Tibial nerve (tissue), 4 donors: ENCODE measurements around the gene ARPC2. TPM values are rescaled to one million over a fixed set of nuclear protein-coding genes. Genes with fewer than 3 reads are reported as not detected.

Experiments used
- DNase-seq, 2 donors: peaks; one replicate each; pipeline ENCODE4 v3.0.0-alpha.2; 2019; ENCODE audit warnings: low spot score in 2 of 2
- H3K27ac ChIP-seq, 4 donors: fragments of 200-600 bp; sonication (generic) in 3 of 4; one replicate each; pipeline ENCODE4 v1.5.1; 2017 to 2019; ENCODE audit warnings: mild to moderate bottlenecking in 1 of 4
- H3K27me3 ChIP-seq, 2 donors: fragments of 200-600 bp; sonication (generic) in 1 of 2; one replicate each; pipeline versions ENCODE4 v1.5.1 to v1.6.0; 2017 to 2019
- H3K36me3 ChIP-seq, 3 donors: fragments of 200-600 bp; sonication (generic); one replicate each; pipeline ENCODE4 v1.5.1; 2018 to 2019
- H3K4me1 ChIP-seq, 4 donors: fragments of 200-600 bp; sonication (generic) in 3 of 4; one replicate each; pipeline ENCODE4 v1.5.1; 2017 to 2019
- H3K4me3 ChIP-seq, 4 donors: fragments of 200-600 bp; sonication (generic) in 3 of 4; one replicate each; pipeline ENCODE4 v1.5.1; 2017 to 2019; ENCODE audit warnings: mild to moderate bottlenecking in 1 of 4, moderate library complexity in 1 of 4
- H3K9me3 ChIP-seq, 4 donors: fragments of 200-600 bp; sonication (generic) in 3 of 4; one replicate each; pipeline ENCODE4 v1.5.1; 2017 to 2019
- CTCF ChIP-seq, 5 experiments: fragments of 200-600 bp in 3 of 5; fragments of 450-650 bp in 2 of 5; sonication (generic) in 3 of 5; IDR thresholded peaks; one replicate each; pipeline ENCODE4 v1.5.1; 2016 to 2019; ENCODE audit warnings: antibody characterized with exemption in 5 of 5, mild to moderate bottlenecking in 3 of 5, moderate library complexity in 2 of 5
- EP300 ChIP-seq, 2 donors: sonication (generic); formaldehyde crosslinking; IDR thresholded peaks; one replicate each; pipeline ENCODE4 v1.6.1; 2017; ENCODE audit warnings: antibody characterized with exemption in 2 of 2, mild to moderate bottlenecking in 1 of 2
- POLR2A ChIP-seq, 2 donors: fragments of 450-650 bp; IDR thresholded peaks; one replicate each; pipeline ENCODE4 v1.6.1; 2017; ENCODE audit warnings: antibody characterized with exemption in 2 of 2, mild to moderate bottlenecking in 2 of 2, moderate library complexity in 2 of 2
- WGBS, 2 donors: methylation state at CpG; one replicate each; pipeline ENCODE4 v1.1.5; 2018; 5-methylcytosine and 5-hydroxymethylcytosine counted together
- total RNA-seq, 4 donors: library from RNA; depleted of rRNA; stranded (reverse); fragments of >200 nt; gene quantifications; one replicate each; pipeline ENCODE4 v1.1.0, GENCODE V29; 2016

ARPC2 gene
- total RNA-seq, 4 donors from 2014 or later = 193 to 248 (median 222) TPM

DNA sequence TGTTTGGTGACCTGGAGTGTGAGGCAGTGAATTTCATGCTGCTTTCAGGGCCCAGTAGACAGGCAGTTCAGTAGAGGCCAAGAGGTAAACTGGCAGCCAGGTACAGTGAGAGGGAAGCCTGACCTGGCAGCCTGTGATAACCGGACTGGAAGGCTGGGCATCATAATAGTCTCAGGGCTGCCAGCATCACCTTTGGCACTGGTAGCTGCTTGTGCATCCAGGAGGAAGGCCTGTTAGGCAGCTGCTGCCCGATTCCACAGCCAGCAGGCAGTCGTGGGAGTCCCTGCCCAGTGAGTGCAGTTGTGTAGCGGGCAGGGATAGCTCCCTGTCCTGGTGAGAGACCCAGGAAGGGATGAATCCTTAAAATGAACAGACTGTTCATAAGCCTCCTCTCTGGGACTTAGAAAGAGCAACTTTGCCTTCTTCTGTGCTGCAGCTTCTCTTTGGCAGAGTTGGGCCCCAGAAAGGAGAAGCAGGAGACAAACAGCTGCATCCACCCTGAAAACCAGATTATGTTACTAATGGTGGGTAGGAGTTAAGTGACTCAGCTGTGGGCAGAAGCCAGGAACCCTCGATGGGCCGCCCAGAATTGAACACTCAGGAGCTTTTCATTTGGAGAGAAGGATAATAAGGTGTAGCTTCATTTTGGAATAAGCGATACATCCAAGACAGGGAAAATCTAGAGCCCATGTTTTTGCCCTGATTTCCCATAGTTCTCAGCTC, 35.7 kb downstream of the ARPC2 start:
- no peaks in the 10 kb centered on the region for H3K27me3 ChIP-seq
- peaks cover 0 to 17% (median 0%) of the 10 kb centered on the region in 4 donors for H3K4me1 ChIP-seq
- WGBS, 2 donors = 71 to 79% methylated on average over 6 of the region's 7 CpGs
- no peak overlapping the region for H3K27ac ChIP-seq
- no peaks in the 10 kb centered on the region for H3K9me3 ChIP-seq
- H3K4me3 ChIP-seq = no peak overlapping the region
- TF ChIP-seq EP300 (IDR thresholded peaks at IDR 0.05) (no peak), CTCF (IDR thresholded peaks at IDR 0.05) (no peak), POLR2A (IDR thresholded peaks at IDR 0.05) (no peak)
- DNase-seq = no peak
- H3K36me3 ChIP-seq = peaks cover 4 to 99% (median 50%) of the 10 kb centered on the region in 3 donors

- Histone ChIP-seq H3K27ac (no peak overlapping the region), H3K4me1 (peaks cover 0 to 18% (median 2%) of the 10 kb centered on the region in 4 donors), H3K36me3 (peaks cover 4 to 93% (median 46%) of the 10 kb centered on the region in 3 donors), H3K27me3 (no peaks in the 10 kb centered on the region), H3K9me3 (no peaks in the 10 kb centered on the region), H3K4me3 (no peak overlapping the region)
- DNase-seq = no peak
- TF ChIP-seq POLR2A (IDR thresholded peaks at IDR 0.05) (no peak), EP300 (IDR thresholded peaks at IDR 0.05) (no peak), CTCF (IDR thresholded peaks at IDR 0.05) (no peak)
- 85 to 87% methylated on average over 5 of the region's 5 CpGs for WGBS, 2 donors
Measured at GRCh38 chr2:218253232-218253625, 36.2 kb downstream of the ARPC2 start.

DNA sequence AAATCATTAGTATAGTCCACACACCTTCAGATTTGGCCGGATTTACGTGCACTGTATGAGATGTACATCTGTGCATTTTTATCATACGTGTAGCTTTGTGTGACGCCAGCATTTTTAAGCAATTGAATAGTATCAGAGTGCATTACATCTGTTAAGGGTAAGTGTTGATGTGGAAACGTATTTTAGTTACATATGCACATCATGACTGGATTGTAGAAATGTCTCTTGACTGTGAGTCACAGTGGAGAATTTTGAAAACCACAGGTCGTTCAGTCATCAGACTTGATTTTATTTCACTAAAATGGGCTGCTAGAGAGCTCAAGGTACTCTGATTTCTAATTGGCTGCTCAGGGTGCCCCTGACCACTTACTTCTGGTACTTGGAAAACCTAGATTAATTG, 38.5 kb downstream of the ARPC2 start:
- WGBS, 2 donors = 70 to 76% methylated on average over 6 of the region's 6 CpGs
- no peak for TF ChIP-seq CTCF (IDR thresholded peaks at IDR 0.05)
- no peak for DNase-seq
- Histone ChIP-seq H3K9me3 (no peaks in the 10 kb centered on the region), H3K4me3 (no peak overlapping the region), H3K27ac (no peak overlapping the region), H3K4me1 (peaks cover 0 to 40% (median 20%) of the 10 kb centered on the region in 4 donors), H3K27me3 (no peaks in the 10 kb centered on the region), H3K36me3 (peaks cover 2 to 71% (median 32%) of the 10 kb centered on the region in 3 donors)

DNA sequence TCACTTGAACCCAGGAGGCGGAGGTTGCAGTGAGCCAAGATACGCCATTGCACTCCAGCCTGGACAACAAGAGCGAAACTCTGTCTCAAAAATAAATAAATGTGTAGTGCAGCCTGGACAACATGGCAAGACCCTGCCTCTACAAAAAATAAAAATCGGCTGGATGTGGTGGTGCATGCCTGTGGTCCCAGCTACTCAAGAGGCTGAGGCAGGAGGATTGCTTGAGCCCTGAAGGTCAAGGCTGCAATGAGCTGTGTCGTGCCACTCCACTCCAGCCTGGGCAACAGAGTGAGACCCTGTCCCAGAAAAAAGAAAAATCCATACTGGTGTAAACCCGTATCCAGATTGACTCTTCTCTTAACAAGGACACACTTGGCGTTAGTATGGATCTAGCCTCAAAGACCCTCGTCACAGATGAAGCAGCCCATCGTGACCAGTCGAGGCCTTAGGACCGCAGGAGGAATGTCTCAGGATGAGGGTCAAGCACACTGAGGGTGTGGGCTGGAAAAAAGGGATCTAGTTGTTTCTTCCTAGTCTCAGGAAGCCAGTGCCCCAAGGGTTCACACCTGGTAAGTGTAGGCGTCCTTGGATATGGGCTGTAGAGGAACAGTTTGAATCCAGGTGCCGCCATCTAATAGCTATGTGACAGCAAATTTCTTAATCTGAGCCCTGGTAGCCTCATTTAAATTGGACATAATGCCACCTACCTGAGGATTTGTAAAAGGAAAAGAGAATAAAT, 39.8 kb downstream of the ARPC2 start:
- peaks cover 0 to 53% (median 32%) of the 10 kb centered on the region in 4 donors for H3K4me1 ChIP-seq

More for the DNA sequence above, 39.8 kb downstream of the ARPC2 start:
- no peak for TF ChIP-seq CTCF (IDR thresholded peaks at IDR 0.05)
- no peak for TF ChIP-seq EP300 (IDR thresholded peaks at IDR 0.05)
- TF ChIP-seq POLR2A (IDR thresholded peaks at IDR 0.05) = no peak
- no peaks in the 10 kb centered on the region for H3K9me3 ChIP-seq
- no peak overlapping the region for H3K4me3 ChIP-seq
- H3K27me3 ChIP-seq = no peaks in the 10 kb centered on the region
- H3K36me3 ChIP-seq = peaks cover 0 to 58% (median 20%) of the 10 kb centered on the region in 3 donors
- no peak for DNase-seq
- H3K27ac ChIP-seq = peak overlapping the region in 2 of 4 donors; percentile 38 to 40
- WGBS, 2 donors = 86 to 91% methylated on average over 13 of the region's 13 CpGs
